OCI-LY7 (cell line): ENCODE measurements around the gene COL5A2. TPM values are rescaled to one million over a fixed set of nuclear protein-coding genes. Genes with fewer than 3 reads are reported as not detected.

Source experiments
- BruUV-seq: library from RNA; stranded (reverse); fragments of 400-500 nt; replicated peaks from 2 replicates; lab custom pipeline; 2021; lab: Mats Ljungman, UMichigan
- CTCF ChIA-PET: fragments of 300-600 bp; sonication (Branson Sonifier 250); formaldehyde crosslinking; loops from one replicate; lab custom pipeline; 2022; ENCODE audit warnings: antibody characterized with exemption; ENCODE audit not compliant: unreplicated experiment; lab: Charles Lee
- POLR2A ChIA-PET: fragments of 300-600 bp; sonication (Branson Sonifier 250); formaldehyde crosslinking; loops from one replicate; lab custom pipeline; 2022; ENCODE audit warnings: antibody characterized with exemption; lab: Charles Lee
- DNase-seq: peaks from one replicate; pipeline ENCODE4 v3.0.0-alpha.2; 2015; ENCODE audit warnings: low spot score
- H2AFZ ChIP-seq: fragments of 200-600 bp; sonication (generic), shearing (Covaris generic); 2 replicates; pipeline ENCODE4 v1.6.1; 2014; ENCODE audit warnings: mild to moderate bottlenecking, antibody characterized with exemption, low read length, moderate library complexity
- H3K27ac ChIP-seq: fragments of 200-600 bp; sonication (generic); 2 replicates; pipeline ENCODE4 v1.5.1; 2014; ENCODE audit warnings: mixed run types, low read depth, mild to moderate bottlenecking, moderate library complexity, low read length, inconsistent platforms; ENCODE audit not compliant: poor library complexity, severe bottlenecking
- H3K36me3 ChIP-seq: fragments of 200-600 bp; sonication (generic); 2 replicates; pipeline ENCODE4 v1.6.1; 2014; ENCODE audit warnings: mild to moderate bottlenecking, antibody characterized with exemption, low read length, moderate library complexity, mixed read lengths; ENCODE audit not compliant: insufficient read depth
- H3K4me1 ChIP-seq: fragments of 200-600 bp; sonication (generic); 2 replicates; pipeline ENCODE4 v1.5.1; 2014; ENCODE audit warnings: mild to moderate bottlenecking, low read length; ENCODE audit not compliant: insufficient read depth, poor library complexity, severe bottlenecking
- H3K4me2 ChIP-seq: fragments of 200-600 bp; sonication (generic); 2 replicates; pipeline ENCODE4 v1.6.1; 2014; ENCODE audit warnings: mild to moderate bottlenecking, low read length
- H3K4me3 ChIP-seq: fragments of 200-600 bp; sonication (generic); 2 replicates; pipeline ENCODE4 v1.5.1; 2014; ENCODE audit warnings: mild to moderate bottlenecking, low read depth, low read length; ENCODE audit not compliant: poor library complexity, severe bottlenecking
- H3K79me2 ChIP-seq: fragments of 200-600 bp; sonication (generic); 2 replicates; pipeline ENCODE4 v1.6.1; 2016; ENCODE audit warnings: low read depth, mild to moderate bottlenecking, low read length, moderate library complexity, mixed read lengths; ENCODE audit not compliant: insufficient read depth
- H3K9me2 ChIP-seq: fragments of 200-600 bp; sonication (generic); 2 replicates; pipeline ENCODE4 v1.6.1; 2016; ENCODE audit warnings: mild to moderate bottlenecking, low read length, mixed read lengths; ENCODE audit not compliant: insufficient read depth
- H3K9me3 ChIP-seq: fragments of 200-600 bp; sonication (generic); 2 replicates; pipeline ENCODE4 v1.6.1; 2014; ENCODE audit warnings: mild to moderate bottlenecking, mixed run types, low read length, mixed read lengths
- H4K20me1 ChIP-seq: fragments of 200-600 bp; sonication (generic); 2 replicates; pipeline ENCODE4 v1.6.1; 2014; ENCODE audit warnings: mild to moderate bottlenecking, antibody characterized with exemption, low read length, moderate library complexity, mixed read lengths; ENCODE audit not compliant: insufficient read depth
- CTCF ChIP-seq: fragments of 200-600 bp; sonication (generic); conservative IDR thresholded peaks from 2 replicates; pipeline ENCODE4 v1.5.1; 2014; ENCODE audit warnings: mild to moderate bottlenecking, antibody characterized with exemption, low read length, moderate library complexity, mixed read lengths
- EZH2phosphoT487 ChIP-seq: fragments of 200-600 bp; sonication (generic); IDR thresholded peaks from 2 replicates; pipeline ENCODE4 v1.6.1; 2018; ENCODE audit warnings: low read depth, borderline replicate concordance, mild to moderate bottlenecking, mixed run types, antibody characterized with exemption, low read length, moderate library complexity, mixed read lengths
- intact Hi-C: fragments of 100-400 bp; cut with micrococcal nuclease; formaldehyde crosslinking; loops from one replicate; pipeline ENCODE4 v1.10.0; 2022; ENCODE audit not compliant: unreplicated experiment
- total RNA-seq, 2 experiments: library from RNA; depleted of rRNA in 1 of 2; stranded (reverse); fragments of >200 nt in 1 of 2; shearing (Covaris generic) in 1 of 2; gene quantifications; 2 replicates each; pipeline ENCODE4 v1.2.3, GENCODE V29; 2014 to 2022

Gene COL5A2
- total RNA-seq, 2 experiments from 2014 or later: 0.50 to 0.61 TPM

- no peak for TF ChIP-seq CTCF
- TF ChIP-seq EZH2phosphoT487: no peak
- DNase-seq: no peak
- BruUV-seq: no TSS peak
- Histone ChIP-seq H3K9me2 (no peaks in the 10 kb centered on the region), H3K4me2 (no peak overlapping the region), H3K36me3 (no peaks in the 10 kb centered on the region), H3K4me1 (no peaks in the 10 kb centered on the region), H2AFZ (no peak overlapping the region), H3K79me2 (no peaks in the 10 kb centered on the region), H3K9me3 (no peaks in the 10 kb centered on the region), H4K20me1 (no peaks in the 10 kb centered on the region), H3K4me3 (no peak overlapping the region), H3K27ac (no peak overlapping the region)
- CTCF ChIA-PET: no interaction called here
- intact Hi-C loops: no loop called here
- POLR2A ChIA-PET: interaction anchor here (0.9 kb wide), 1 partner anchor 9 kb away, joined by 4 read pairs; no protein-coding TSS in a partner anchor
Observed at GRCh38 chr2:189050165-189050712, 129.3 kb downstream of the COL5A2 start.

- H3K36me3 ChIP-seq: no peaks in the 10 kb centered on the region
- POLR2A ChIA-PET: interaction anchor here (0.9 kb wide), 1 partner anchor 8 kb away, joined by 4 read pairs; no protein-coding TSS in a partner anchor
- no peaks in the 10 kb centered on the region for H3K79me2 ChIP-seq
- no peak overlapping the region for H3K4me3 ChIP-seq
- no peaks in the 10 kb centered on the region for H4K20me1 ChIP-seq
- no peak for TF ChIP-seq CTCF
- no peak for TF ChIP-seq EZH2phosphoT487
- BruUV-seq: no TSS peak
- no peak overlapping the region for H3K4me2 ChIP-seq
- no peak for DNase-seq
- no peak overlapping the region for H3K27ac ChIP-seq
- CTCF ChIA-PET: no interaction called here
- H2AFZ ChIP-seq: no peak overlapping the region; the same call in 1 of the 2 replicates
- H3K9me3 ChIP-seq: no peaks in the 10 kb centered on the region
- intact Hi-C loops: no loop called here
- H3K9me2 ChIP-seq: no peaks in the 10 kb centered on the region
- no peaks in the 10 kb centered on the region for H3K4me1 ChIP-seq
Observed at GRCh38 chr2:189049709-189050164, 129.8 kb downstream of the COL5A2 start.

- Histone ChIP-seq H3K79me2 (no peaks in the 10 kb centered on the region), H4K20me1 (no peaks in the 10 kb centered on the region), H3K27ac (no peak overlapping the region), H3K36me3 (no peaks in the 10 kb centered on the region), H3K9me2 (no peaks in the 10 kb centered on the region), H3K9me3 (no peaks in the 10 kb centered on the region), H3K4me2 (no peak overlapping the region), H3K4me3 (no peak overlapping the region), H2AFZ (no peak overlapping the region), H3K4me1 (no peaks in the 10 kb centered on the region)
- intact Hi-C loops: no loop called here
- POLR2A ChIA-PET: no interaction called here
- BruUV-seq: no TSS peak
- no peak for TF ChIP-seq CTCF
- no peak for TF ChIP-seq EZH2phosphoT487
- DNase-seq: no peak
- CTCF ChIA-PET: no interaction called here
Observed at GRCh38 chr2:189048189-189048588, 131.4 kb downstream of the COL5A2 start.
